GM10266 (cell line): ENCODE measurements around the gene DLGAP1.

Source experiments
- DNase-seq: peaks from one replicate; pipeline ENCODE4 v3.0.0; 2012; ENCODE audit errors: extremely low spot score
- CTCF ChIP-seq: IDR thresholded peaks from 2 replicates; pipeline ENCODE4 v1.5.1; 2012; ENCODE audit warnings: mild to moderate bottlenecking, low read depth; ENCODE audit not compliant: control insufficient read depth, insufficient read depth; ENCODE audit errors: missing control alignments

Gene DLGAP1

DNA sequence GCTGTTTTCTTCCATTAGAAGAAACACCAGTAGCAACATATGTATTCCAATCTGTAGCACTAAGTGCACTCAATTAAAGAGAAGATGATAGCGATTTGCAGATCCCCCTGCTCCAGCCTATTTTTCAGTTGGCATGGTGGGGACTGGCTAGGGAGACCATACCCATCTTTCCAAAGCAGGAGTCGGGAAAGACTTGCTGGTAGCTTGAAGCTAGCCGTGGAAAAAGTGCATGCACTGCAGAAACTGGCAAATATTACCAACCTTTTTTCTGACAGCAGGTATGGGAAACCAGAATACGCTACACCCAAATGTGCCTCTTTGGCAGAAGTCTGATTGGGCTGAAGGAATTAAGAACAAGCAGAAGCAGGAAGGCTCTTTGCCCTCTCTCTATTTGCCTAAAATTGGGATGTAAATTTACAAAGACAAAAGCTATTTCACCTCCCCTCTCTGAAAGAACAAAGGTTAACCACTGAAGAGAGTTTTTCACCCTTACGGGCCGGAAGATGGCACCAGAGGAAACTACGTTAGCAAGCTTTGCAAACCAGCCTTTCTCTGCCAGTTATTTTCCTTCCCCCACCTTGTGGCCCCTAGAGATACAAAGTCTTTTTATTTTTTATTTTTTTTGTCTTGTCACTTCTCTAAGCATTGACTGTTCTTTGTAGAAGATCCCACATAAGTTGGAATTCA lies 273.1 kb downstream of the DLGAP1 start:
- peak; percentile 29 for TF ChIP-seq CTCF
- DNase-seq, result no peak

- DNase-seq, result no peak
- TF ChIP-seq CTCF, result no peak
These were observed 274.0 kb downstream of the DLGAP1 start for GRCh38 chr18:4181086-4181485.

DNA sequence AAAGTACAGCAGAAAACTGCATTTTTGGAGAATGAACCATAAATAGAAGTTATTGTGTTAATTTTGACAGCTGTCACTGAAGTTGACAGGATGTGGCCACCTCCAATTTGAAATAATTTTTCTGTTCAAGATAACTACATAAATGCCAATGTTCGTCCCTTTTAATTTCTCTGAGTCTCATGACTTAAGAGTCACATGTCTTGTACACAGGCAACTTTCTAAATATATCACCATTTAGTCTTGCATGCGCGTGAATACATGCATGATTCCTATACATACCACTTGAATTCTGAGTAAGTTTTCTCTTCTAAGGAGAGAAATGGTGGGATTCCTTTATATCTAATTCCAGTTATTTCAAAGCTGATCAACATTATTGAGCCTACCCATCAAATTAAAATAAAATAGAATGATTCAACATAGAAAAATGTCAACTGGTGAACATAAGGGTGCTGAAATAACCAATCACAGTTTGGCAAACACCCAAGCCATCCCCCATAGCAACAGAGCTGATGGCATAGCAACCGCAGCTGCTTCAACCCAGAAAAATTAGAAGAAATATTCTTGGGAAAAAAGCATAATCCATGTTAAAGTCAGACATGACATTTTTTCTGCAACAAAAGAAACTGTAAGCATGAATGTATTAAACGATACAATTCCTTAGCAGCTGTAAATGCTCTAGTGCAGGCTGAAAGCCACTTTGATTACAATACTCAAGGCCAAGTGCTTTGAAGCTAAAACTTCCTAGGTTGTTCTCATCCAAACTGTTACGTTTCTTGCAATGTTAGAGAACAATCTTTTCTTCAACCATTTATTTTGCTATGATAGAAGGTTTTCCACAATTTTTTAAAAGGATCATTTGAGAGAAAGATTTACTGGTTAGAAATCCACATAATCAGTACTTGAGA lies 282.7 kb downstream of the DLGAP1 start:
- no peak for TF ChIP-seq CTCF

GRCh38 chr18:4157352-4157751 lies 297.8 kb downstream of the DLGAP1 start:
- DNase-seq, result no peak
- TF ChIP-seq CTCF, result no peak

More for the DNA sequence above, 282.7 kb downstream of the DLGAP1 start:
- no peak for DNase-seq

DNA sequence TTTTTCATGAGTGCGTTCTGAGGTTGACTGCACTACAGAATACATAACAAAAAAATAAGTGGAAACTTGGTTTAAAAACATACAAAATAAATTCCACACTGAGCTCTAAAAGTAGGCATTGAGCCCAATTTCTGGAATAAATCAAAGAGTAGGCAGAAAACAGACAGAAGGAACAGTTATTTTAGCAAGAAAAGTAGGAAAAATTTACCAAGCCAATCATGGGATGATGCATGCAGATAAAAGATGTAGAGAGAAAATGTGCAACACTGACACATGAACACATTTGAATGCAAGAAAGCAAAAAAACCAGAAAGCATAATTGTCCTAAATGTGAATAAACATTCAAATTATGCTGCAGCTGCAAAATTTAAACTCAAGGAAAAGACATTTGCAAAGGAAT lies 308.3 kb downstream of the DLGAP1 start:
- TF ChIP-seq CTCF, result no peak
- no peak for DNase-seq

GRCh38 chr18:4144201-4144600 lies 310.9 kb downstream of the DLGAP1 start:
- no peak for DNase-seq
- TF ChIP-seq CTCF, result no peak

GRCh38 chr18:4143585-4143984 lies 311.5 kb downstream of the DLGAP1 start:
- TF ChIP-seq CTCF, result no peak
- DNase-seq, result no peak
